ENCODE data around the gene OR52N5. TPM values are rescaled to one million over a fixed set of nuclear protein-coding genes. Genes with fewer than 3 reads are reported as not detected.

The OR52N5 gene
- total and polyA plus RNA-seq, 9 of the 15 experiments (the other 6 are each of a cell fraction or from before 2014, with no cell fraction given): not detected

DNA sequence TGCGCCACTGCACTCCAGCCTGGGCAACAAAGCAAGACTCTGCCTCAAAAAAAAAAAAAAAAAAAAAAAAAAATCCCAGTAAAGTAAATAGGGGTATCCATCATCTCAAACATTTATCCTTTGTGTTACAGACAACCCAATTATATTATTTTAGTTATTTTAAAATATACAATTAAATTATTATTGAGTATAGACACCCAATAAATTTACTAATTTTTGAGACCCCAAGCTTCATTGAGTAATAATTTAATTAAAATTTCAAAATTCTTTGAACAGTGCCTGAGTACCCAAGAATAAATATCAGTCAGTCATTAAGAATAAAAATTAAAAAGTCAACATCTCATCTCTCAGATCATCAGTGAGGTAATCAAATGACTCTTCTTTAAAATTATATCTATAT lies 29.2 kb downstream of the OR52N5 start, which contains the start of gene OR52N4:
OR52N4 (plus strand) TSS at position 301 of the 400 bp plus-strand sequence. CDS start 498 bp downstream, outside the sequence.
- Histone ChIP-seq H3K9me1 (ENCODE audit: control insufficient read depth, insufficient read depth, low read length) (no peaks in the 10 kb centered on the region), H3K27me3 (ENCODE audit: control insufficient read depth in 2 of 2, insufficient read depth in 2 of 2, low read length in 2 of 2) (no peaks in the 10 kb centered on the region), H3K4me3 (no peak within 1 kb of the TSS), H3K27ac (ENCODE audit: extremely low read depth, low read depth, low read length) (no peak within 1 kb of the TSS), H3K36me3 (ENCODE audit: control insufficient read depth, insufficient read depth, low read length) (no peaks in the 10 kb centered on the region), H3K79me2 (ENCODE audit: control insufficient read depth, insufficient read depth, low read length) (no peaks in the 10 kb centered on the region), H4K20me1 (replicated peaks; ENCODE audit: control insufficient read depth, insufficient read depth, low read length) (no peaks in the 10 kb centered on the region), H2AFZ (ENCODE audit: low read depth, low read length) (no peak within 1 kb of the TSS), H3K9me3 (replicated peaks; ENCODE audit: control insufficient read depth, insufficient read depth, low read depth, low read length) (no peaks in the 10 kb centered on the region), H3K4me1 (replicated peaks in 1 of 2; ENCODE audit: control insufficient read depth in 2 of 2, insufficient read depth in 2 of 2, low read length in 2 of 2) (no peaks in the 10 kb centered on the region), H3K9ac (ENCODE audit: insufficient read depth in 1 of 2, low read depth in 2 of 2, low read length in 2 of 2) (no peak within 1 kb of the TSS), H3K4me2 (ENCODE audit: insufficient read depth, low read length) (no peak within 1 kb of the TSS)
- CTCF ChIA-PET (ENCODE audit: low intra/inter-chr PET ratio): no interaction called here
- no peak for TF ChIP-seq MCM5 (IDR thresholded peaks at IDR 0.05; ENCODE audit: low read depth)
- TF ChIP-seq GATA2 (CRISPR knock-in tag; IDR thresholded peaks at IDR 0.05): no peak
- TF ChIP-seq NFE2L1 (tag; IDR thresholded peaks at IDR 0.05; ENCODE audit: borderline replicate concordance, low read depth): no peak
- TF ChIP-seq, protein P1, sequence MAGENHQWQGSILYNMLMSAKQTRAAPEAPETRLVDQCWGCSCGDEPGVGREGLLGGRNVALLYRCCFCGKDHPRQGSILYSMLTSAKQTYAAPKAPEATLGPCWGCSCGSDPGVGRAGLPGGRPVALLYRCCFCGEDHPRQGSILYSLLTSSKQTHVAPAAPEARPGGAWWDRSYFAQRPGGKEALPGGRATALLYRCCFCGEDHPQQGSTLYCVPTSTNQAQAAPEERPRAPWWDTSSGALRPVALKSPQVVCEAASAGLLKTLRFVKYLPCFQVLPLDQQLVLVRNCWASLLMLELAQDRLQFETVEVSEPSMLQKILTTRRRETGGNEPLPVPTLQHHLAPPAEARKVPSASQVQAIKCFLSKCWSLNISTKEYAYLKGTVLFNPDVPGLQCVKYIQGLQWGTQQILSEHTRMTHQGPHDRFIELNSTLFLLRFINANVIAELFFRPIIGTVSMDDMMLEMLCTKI (IDR thresholded peaks at IDR 0.05; ENCODE audit: partially characterized antibody): no peak
- POLR2A ChIA-PET: no interaction called here
- FAIRE-seq: no peak
- BruUV-seq (replicated peaks): no TSS peak
- no peak for ATAC-seq
- intact Hi-C loops (cut with micrococcal nuclease) (no loop called here), in situ Hi-C loops (cut with MboI) (no loop called here)
- no peak for DNase-seq (ENCODE audit: extremely low read depth in 1 of 4, low spot score in 3 of 4)
- 0% methylated on average over 1 of the region's 1 CpG for WGBS (ENCODE audit: insufficient coverage, low coverage, missing lambda C conversion rate)

DNA sequence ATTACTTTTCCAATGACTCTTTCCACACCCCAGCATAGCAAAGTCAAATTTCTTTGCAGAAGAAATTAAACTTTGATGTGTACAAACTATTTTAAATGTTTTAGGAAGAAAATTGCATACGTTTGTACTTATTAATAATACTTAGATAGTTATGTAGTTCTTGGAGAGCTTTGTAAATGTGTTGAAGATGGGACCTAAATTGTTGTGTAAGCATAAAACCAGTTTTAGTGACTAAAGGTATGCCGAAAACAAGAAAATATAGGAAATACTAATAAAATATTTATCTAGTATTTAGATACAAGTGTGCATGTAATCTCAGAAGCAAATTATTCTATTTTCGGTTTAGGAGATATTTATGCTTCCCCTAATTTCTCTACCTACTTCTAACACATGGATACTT lies 33.3 kb downstream of the OR52N5 start:
- in situ Hi-C loops (cut with MboI): no loop called here
- 1% methylated on average over 3 of the region's 3 CpGs for WGBS (ENCODE audit: insufficient coverage, low coverage, missing lambda C conversion rate)
- Histone ChIP-seq H2AFZ (ENCODE audit: low read depth, low read length) (no peak overlapping the region), H3K4me1 (replicated peaks in 1 of 2; ENCODE audit: control insufficient read depth in 2 of 2, insufficient read depth in 2 of 2, low read length in 2 of 2) (no peaks in the 10 kb centered on the region), H3K27ac (ENCODE audit: extremely low read depth, low read depth, low read length) (no peak overlapping the region), H3K9me1 (ENCODE audit: control insufficient read depth, insufficient read depth, low read length) (no peaks in the 10 kb centered on the region), H3K27me3 (ENCODE audit: control insufficient read depth in 2 of 2, insufficient read depth in 2 of 2, low read length in 2 of 2) (no peaks in the 10 kb centered on the region), H3K4me2 (ENCODE audit: insufficient read depth, low read length) (no peak overlapping the region), H3K4me3 (no peak overlapping the region), H4K20me1 (replicated peaks; ENCODE audit: control insufficient read depth, insufficient read depth, low read length) (no peaks in the 10 kb centered on the region), H3K9me3 (replicated peaks; ENCODE audit: control insufficient read depth, insufficient read depth, low read depth, low read length) (no peaks in the 10 kb centered on the region), H3K9ac (ENCODE audit: insufficient read depth in 1 of 2, low read depth in 2 of 2, low read length in 2 of 2) (no peak overlapping the region), H3K79me2 (ENCODE audit: control insufficient read depth, insufficient read depth, low read length) (no peaks in the 10 kb centered on the region), H3K36me3 (ENCODE audit: control insufficient read depth, insufficient read depth, low read length) (no peaks in the 10 kb centered on the region)
- ChIA-PET CTCF (ENCODE audit: low intra/inter-chr PET ratio) (no interaction called here), POLR2A (no interaction called here)
- ATAC-seq (no peak), DNase-seq (ENCODE audit: extremely low read depth in 1 of 4, low spot score in 3 of 4) (no peak), FAIRE-seq (no peak)
- TF ChIP-seq ZNF316 (IDR thresholded peaks at IDR 0.05) (peak; percentile 76), ZZZ3 (IDR thresholded peaks at IDR 0.05) (no peak), MCM5 (IDR thresholded peaks at IDR 0.05; ENCODE audit: low read depth) (no peak), ZNF23 (CRISPR knock-in tag; IDR thresholded peaks at IDR 0.05) (no peak), ZNF143 (CRISPR knock-in tag; IDR thresholded peaks at IDR 0.05) (no peak), MAFF (IDR thresholded peaks at IDR 0.05; ENCODE audit: low read length) (0 out of 2 replicates have a peak, but pooled peaks have one; percentile 16), C11orf30 (IDR thresholded peaks at IDR 0.05; ENCODE audit: low read depth) (peak; percentile 55)
- TF ChIP-seq, protein P2, sequence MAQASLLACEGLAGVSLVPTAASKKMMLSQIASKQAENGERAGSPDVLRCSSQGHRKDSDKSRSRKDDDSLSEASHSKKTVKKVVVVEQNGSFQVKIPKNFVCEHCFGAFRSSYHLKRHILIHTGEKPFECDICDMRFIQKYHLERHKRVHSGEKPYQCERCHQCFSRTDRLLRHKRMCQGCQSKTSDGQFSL (CRISPR knock-in tag; IDR thresholded peaks at IDR 0.05): no peak
- TF ChIP-seq, protein P2 (tag; IDR thresholded peaks at IDR 0.05): no peak
- intact Hi-C loops (cut with micrococcal nuclease): no loop called here
- BruUV-seq (replicated peaks): no TSS peak

Data from K562 (cell line).